NCI-H2081 (cell line): ENCODE measurements around the gene CRABP2.

Experiments
- DNase-seq, 2 experiments: peaks; one replicate each; lab custom pipeline; 2025; lab: John Stamatoyannopoulos, UW

Gene CRABP2

GRCh38 chr1:156709031-156709430, 3.6 kb upstream of the CRABP2 start:
- DNase-seq = no peak

GRCh38 chr1:156708218-156708661, 2.9 kb upstream of the CRABP2 start:
- no peak for DNase-seq

- no peak for DNase-seq
Observed at GRCh38 chr1:156707417-156708217, 2.2 kb upstream of the CRABP2 start.

- no peak for DNase-seq
Observed at GRCh38 chr1:156706657-156707416, 1.5 kb upstream of the CRABP2 start.

- DNase-seq = peak; percentile 33 to 54
Observed at GRCh38 chr1:156705918-156706656, 704 bp upstream of the CRABP2 start.

GRCh38 chr1:156704930-156705320, 458 bp downstream of the CRABP2 start:
- DNase-seq = no peak

- no peak for DNase-seq
Observed at GRCh38 chr1:156704166-156704711, 1.1 kb downstream of the CRABP2 start.

GRCh38 chr1:156703741-156704140, 1.6 kb downstream of the CRABP2 start:
- DNase-seq = peak in 1 of 2 experiments; percentile 23

GRCh38 chr1:156703336-156703735, 2.0 kb downstream of the CRABP2 start:
- DNase-seq = no peak

GRCh38 chr1:156700736-156701531, 4.4 kb downstream of the CRABP2 start:
- no peak for DNase-seq

- DNase-seq = no peak
Observed at GRCh38 chr1:156698995-156699394, 6.4 kb downstream of the CRABP2 start.

GRCh38 chr1:156697481-156697880, 7.9 kb downstream of the CRABP2 start:
- DNase-seq = no peak

- DNase-seq = no peak
Observed at GRCh38 chr1:156696755-156697154, 8.6 kb downstream of the CRABP2 start.

GRCh38 chr1:156694690-156694962, 10.8 kb downstream of the CRABP2 start:
- no peak for DNase-seq

- DNase-seq = no peak
Observed at GRCh38 chr1:156693848-156694689, 11.3 kb downstream of the CRABP2 start.

- no peak for DNase-seq
Observed at GRCh38 chr1:156692925-156693847, 12.2 kb downstream of the CRABP2 start.

GRCh38 chr1:156692441-156692924, 12.9 kb downstream of the CRABP2 start:
- no peak for DNase-seq

GRCh38 chr1:156691665-156692440, 13.5 kb downstream of the CRABP2 start:
- DNase-seq = no peak

GRCh38 chr1:156691191-156691590, 14.2 kb downstream of the CRABP2 start:
- no peak for DNase-seq
